WTC11 (cell line): ENCODE results near the gene PAOX. TPM values are rescaled to one million over a fixed set of nuclear protein-coding genes. Genes with fewer than 3 reads are reported as not detected.

ENCODE experiments used
- ATAC-seq: fragments of 200-7000 bp; cut with Tn5 transposase; 2 replicates; pipeline ENCODE4 v1.10.0; 2021; ENCODE audit warnings: mild to moderate bottlenecking, moderate library complexity
- CTCF ChIA-PET: fragments of 300-600 bp; sonication (Branson Sonifier 250); formaldehyde crosslinking; loops from one replicate; lab custom pipeline; 2021; ENCODE audit warnings: antibody characterized with exemption; lab: Charles Lee
- POLR2A ChIA-PET: fragments of 350-600 bp; sonication (Branson Sonifier 250); formaldehyde crosslinking; loops from one replicate; lab custom pipeline; 2021; ENCODE audit warnings: antibody characterized with exemption; lab: Charles Lee
- DNase-seq: peaks from one replicate; pipeline ENCODE4 v3.0.0; 2021; ENCODE audit warnings: low spot score
- H3K27ac Mint-ChIP-seq: 2 replicates; pipeline ENCODE4 v1.8.0; 2021; ENCODE audit warnings: mixed read lengths
- H3K27me3 Mint-ChIP-seq: 2 replicates; pipeline ENCODE4 v1.8.0; 2021; ENCODE audit warnings: low read depth, mild to moderate bottlenecking, moderate library complexity, mixed read lengths
- H3K36me3 Mint-ChIP-seq: 2 replicates; pipeline ENCODE4 v1.8.0; 2021; ENCODE audit warnings: mixed read lengths
- H3K4me1 Mint-ChIP-seq: 2 replicates; pipeline ENCODE4 v1.8.0; 2022; ENCODE audit warnings: mixed read lengths
- H3K4me3 Mint-ChIP-seq: 2 replicates; pipeline ENCODE4 v1.8.0; 2021; ENCODE audit warnings: mild to moderate bottlenecking, moderate library complexity, mixed read lengths
- H3K9me3 Mint-ChIP-seq: 2 replicates; pipeline ENCODE4 v1.8.0; 2021; ENCODE audit warnings: mixed read lengths
- CBFB ChIP-seq: sonication (generic); formaldehyde crosslinking; IDR thresholded peaks from 2 replicates; pipeline ENCODE4 v1.8.1; 2022; ENCODE audit warnings: mild to moderate bottlenecking, low read depth, missing genetic modification reagents
- CREB1 ChIP-seq: sonication (generic); formaldehyde crosslinking; IDR thresholded peaks from 2 replicates; pipeline ENCODE4 v1.8.0; 2023; ENCODE audit warnings: mild to moderate bottlenecking, missing genetic modification reagents
- ETV6 ChIP-seq: sonication (generic); formaldehyde crosslinking; IDR thresholded peaks from 2 replicates; pipeline ENCODE4 v1.8.1; 2022; ENCODE audit warnings: mild to moderate bottlenecking, missing genetic modification reagents
- FOXK1 ChIP-seq: sonication (generic); formaldehyde crosslinking; IDR thresholded peaks from 2 replicates; pipeline ENCODE4 v1.8.0; 2022; ENCODE audit warnings: mild to moderate bottlenecking, moderate library complexity, missing genetic modification reagents
- FOXP1 ChIP-seq: sonication (generic); formaldehyde crosslinking; IDR thresholded peaks from 2 replicates; pipeline ENCODE4 v1.8.0; 2022; ENCODE audit warnings: missing genetic modification reagents, mild to moderate bottlenecking, moderate library complexity, borderline replicate concordance
- GRHL2 ChIP-seq: fragments of 250-450 bp; sonication (Bioruptor Pico); IDR thresholded peaks from 2 replicates; pipeline ENCODE4 v1.8.0; 2022; ENCODE audit warnings: mild to moderate bottlenecking, moderate library complexity; ENCODE audit not compliant: insufficient replicate concordance, severe bottlenecking
- IRF1 ChIP-seq: sonication (generic); formaldehyde crosslinking; IDR thresholded peaks from 2 replicates; pipeline ENCODE4 v1.8.0; 2023; ENCODE audit warnings: missing genetic modification reagents
- IRF2 ChIP-seq: sonication (generic); formaldehyde crosslinking; IDR thresholded peaks from 2 replicates; pipeline ENCODE4 v1.8.0; 2022; ENCODE audit warnings: low read depth, missing genetic modification reagents, borderline replicate concordance
- JAZF1 ChIP-seq: fragments of 250-450 bp; sonication (Bioruptor Pico); IDR thresholded peaks from 2 replicates; pipeline ENCODE4 v1.9.0; 2021; ENCODE audit warnings: moderate library complexity, mild to moderate bottlenecking, inconsistent platforms
- MXD4 ChIP-seq: fragments of 250-450 bp; sonication (Bioruptor Pico); IDR thresholded peaks from 2 replicates; pipeline ENCODE4 v1.8.0; 2021; ENCODE audit warnings: mild to moderate bottlenecking, moderate library complexity, borderline replicate concordance
- NR1H2 ChIP-seq: sonication (generic); formaldehyde crosslinking; IDR thresholded peaks from 2 replicates; pipeline ENCODE4 v1.9.0; 2021; ENCODE audit warnings: mild to moderate bottlenecking, moderate library complexity, missing genetic modification reagents
- RORB ChIP-seq: fragments of 250-450 bp; sonication (Bioruptor Pico); IDR thresholded peaks from 2 replicates; pipeline ENCODE4 v1.9.0; 2021; ENCODE audit warnings: mild to moderate bottlenecking
- SP1 ChIP-seq: sonication (generic); formaldehyde crosslinking; conservative IDR thresholded peaks from 2 replicates; pipeline ENCODE4 v1.8.1; 2022; ENCODE audit warnings: missing genetic modification reagents
- USF2 ChIP-seq: sonication (generic); formaldehyde crosslinking; IDR thresholded peaks from 2 replicates; pipeline ENCODE4 v1.8.1; 2023; ENCODE audit warnings: mild to moderate bottlenecking, missing genetic modification reagents, moderate library complexity
- total RNA-seq: library from RNA; stranded (reverse); gene quantifications from 3 replicates; pipeline ENCODE4 v1.2.3, GENCODE V29; 2021
- TF ChIP-seq, protein P1 (sequence below): sonication (generic); formaldehyde crosslinking; IDR thresholded peaks from 2 replicates; pipeline ENCODE4 v1.8.0; 2023; ENCODE audit warnings: missing genetic modification reagents, mild to moderate bottlenecking, borderline replicate concordance
- TF ChIP-seq, protein P2 (sequence below): sonication (generic); formaldehyde crosslinking; IDR thresholded peaks from 2 replicates; pipeline ENCODE4 v1.8.0; 2022; ENCODE audit warnings: mild to moderate bottlenecking, missing genetic modification reagents
- TF ChIP-seq, protein P3 (sequence below): sonication (generic); formaldehyde crosslinking; IDR thresholded peaks from 2 replicates; pipeline ENCODE4 v1.8.0; 2022; ENCODE audit warnings: mild to moderate bottlenecking, missing genetic modification reagents
- TF ChIP-seq, protein P4 (sequence below): fragments of 250-450 bp; sonication (Bioruptor Pico); IDR thresholded peaks from 2 replicates; pipeline ENCODE4 v1.9.0; 2021; ENCODE audit warnings: mild to moderate bottlenecking
- TF ChIP-seq, protein P5 (sequence below): sonication (generic); formaldehyde crosslinking; IDR thresholded peaks from 2 replicates; pipeline ENCODE4 v1.8.1; 2022; ENCODE audit warnings: mild to moderate bottlenecking, moderate library complexity, missing genetic modification reagents

PAOX gene
- total RNA-seq, 1 experiment from 2014 or later, result 3.6 TPM

- TF ChIP-seq, protein P1, sequence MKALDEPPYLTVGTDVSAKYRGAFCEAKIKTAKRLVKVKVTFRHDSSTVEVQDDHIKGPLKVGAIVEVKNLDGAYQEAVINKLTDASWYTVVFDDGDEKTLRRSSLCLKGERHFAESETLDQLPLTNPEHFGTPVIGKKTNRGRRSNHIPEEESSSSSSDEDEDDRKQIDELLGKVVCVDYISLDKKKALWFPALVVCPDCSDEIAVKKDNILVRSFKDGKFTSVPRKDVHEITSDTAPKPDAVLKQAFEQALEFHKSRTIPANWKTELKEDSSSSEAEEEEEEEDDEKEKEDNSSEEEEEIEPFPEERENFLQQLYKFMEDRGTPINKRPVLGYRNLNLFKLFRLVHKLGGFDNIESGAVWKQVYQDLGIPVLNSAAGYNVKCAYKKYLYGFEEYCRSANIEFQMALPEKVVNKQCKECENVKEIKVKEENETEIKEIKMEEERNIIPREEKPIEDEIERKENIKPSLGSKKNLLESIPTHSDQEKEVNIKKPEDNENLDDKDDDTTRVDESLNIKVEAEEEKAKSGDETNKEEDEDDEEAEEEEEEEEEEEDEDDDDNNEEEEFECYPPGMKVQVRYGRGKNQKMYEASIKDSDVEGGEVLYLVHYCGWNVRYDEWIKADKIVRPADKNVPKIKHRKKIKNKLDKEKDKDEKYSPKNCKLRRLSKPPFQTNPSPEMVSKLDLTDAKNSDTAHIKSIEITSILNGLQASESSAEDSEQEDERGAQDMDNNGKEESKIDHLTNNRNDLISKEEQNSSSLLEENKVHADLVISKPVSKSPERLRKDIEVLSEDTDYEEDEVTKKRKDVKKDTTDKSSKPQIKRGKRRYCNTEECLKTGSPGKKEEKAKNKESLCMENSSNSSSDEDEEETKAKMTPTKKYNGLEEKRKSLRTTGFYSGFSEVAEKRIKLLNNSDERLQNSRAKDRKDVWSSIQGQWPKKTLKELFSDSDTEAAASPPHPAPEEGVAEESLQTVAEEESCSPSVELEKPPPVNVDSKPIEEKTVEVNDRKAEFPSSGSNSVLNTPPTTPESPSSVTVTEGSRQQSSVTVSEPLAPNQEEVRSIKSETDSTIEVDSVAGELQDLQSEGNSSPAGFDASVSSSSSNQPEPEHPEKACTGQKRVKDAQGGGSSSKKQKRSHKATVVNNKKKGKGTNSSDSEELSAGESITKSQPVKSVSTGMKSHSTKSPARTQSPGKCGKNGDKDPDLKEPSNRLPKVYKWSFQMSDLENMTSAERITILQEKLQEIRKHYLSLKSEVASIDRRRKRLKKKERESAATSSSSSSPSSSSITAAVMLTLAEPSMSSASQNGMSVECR (CRISPR knock-in tag), result no peak
Observed at GRCh38 chr10:133372507-133372906, 6.6 kb upstream of the PAOX start (continued).

DNA sequence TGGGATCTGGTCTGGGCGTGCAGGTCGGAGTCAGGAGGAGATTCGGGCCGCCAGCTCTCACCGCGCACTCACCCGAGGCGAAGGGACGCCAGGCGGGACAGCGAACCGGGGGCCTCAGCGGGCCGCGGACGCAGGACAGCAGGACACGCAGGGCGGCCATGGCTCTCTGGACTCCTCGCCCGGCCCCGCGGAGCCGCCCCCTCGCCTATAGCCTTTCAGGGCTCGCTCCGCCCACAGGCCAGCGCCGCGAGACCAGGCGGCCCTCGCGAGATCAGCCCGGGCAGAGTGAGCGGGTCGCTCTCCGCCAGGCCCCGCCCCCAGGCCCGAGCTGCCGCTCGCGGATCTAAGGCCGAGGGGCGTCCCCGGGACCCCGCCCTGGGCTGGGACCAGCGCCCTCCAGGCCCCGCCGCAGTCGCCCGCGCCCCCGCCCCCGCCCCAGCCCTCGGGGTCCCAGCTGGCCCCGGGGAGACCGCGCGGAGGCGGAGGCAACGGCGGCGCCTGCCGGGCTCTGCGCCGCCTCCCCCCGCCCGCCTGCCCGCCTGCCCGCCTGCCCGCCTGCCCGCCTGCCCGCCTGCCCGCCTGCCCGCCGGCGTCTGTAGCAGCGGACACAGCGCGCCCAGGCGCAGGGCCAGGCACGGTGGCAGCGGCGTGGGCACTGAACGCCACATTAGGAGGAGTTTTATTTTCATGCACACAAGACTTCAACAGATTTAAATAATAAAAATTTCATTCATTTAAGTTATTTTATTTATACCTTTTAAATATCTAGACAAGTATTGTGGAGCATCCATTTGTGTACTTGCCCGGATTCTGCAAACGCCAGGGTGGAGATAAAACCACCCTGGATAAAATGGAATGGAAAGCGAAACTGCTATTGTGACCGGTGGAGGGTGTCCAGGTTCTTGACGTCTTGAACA, 5.6 kb upstream of the PAOX start, which contains the start of gene ECHS1:
ECHS1 (minus strand) TSS at position 181 of the 917 bp plus-strand sequence; CDS start at position 160, 21 bp downstream.
- Mint-ChIP-seq H3K27ac (0 out of 2 replicates have a peak within 1 kb of the TSS, but pooled peaks have one; percentile 49), H3K4me1 (peaks cover 2% of the 10 kb centered on the region; the same call in 1 of the 2 replicates), H3K27me3 (peaks cover 47% of the 10 kb centered on the region), H3K9me3 (no peaks in the 10 kb centered on the region), H3K4me3 (peak within 1 kb of the TSS; percentile 85), H3K36me3 (peaks cover 18% of the 10 kb centered on the region; the same call in 1 of the 2 replicates)
- DNase-seq (peak; percentile 97), ATAC-seq (peak; percentile 98)
- POLR2A ChIA-PET, result interaction anchor here (0.7 to 1.0 kb wide), 3 partner anchors 12 to 20 kb away, joined by 3 read pairs; partner anchors contain the start of gene FUOM
- CTCF ChIA-PET, result interaction anchor here (1.6 kb wide), 1 partner anchor 44 kb away, joined by 7 read pairs; no protein-coding TSS in a partner anchor
- 0 out of 2 replicates have a peak, but pooled peaks have one; percentile 11 for TF ChIP-seq FOXK1 (CRISPR knock-in tag)
- TF ChIP-seq, protein P2, sequence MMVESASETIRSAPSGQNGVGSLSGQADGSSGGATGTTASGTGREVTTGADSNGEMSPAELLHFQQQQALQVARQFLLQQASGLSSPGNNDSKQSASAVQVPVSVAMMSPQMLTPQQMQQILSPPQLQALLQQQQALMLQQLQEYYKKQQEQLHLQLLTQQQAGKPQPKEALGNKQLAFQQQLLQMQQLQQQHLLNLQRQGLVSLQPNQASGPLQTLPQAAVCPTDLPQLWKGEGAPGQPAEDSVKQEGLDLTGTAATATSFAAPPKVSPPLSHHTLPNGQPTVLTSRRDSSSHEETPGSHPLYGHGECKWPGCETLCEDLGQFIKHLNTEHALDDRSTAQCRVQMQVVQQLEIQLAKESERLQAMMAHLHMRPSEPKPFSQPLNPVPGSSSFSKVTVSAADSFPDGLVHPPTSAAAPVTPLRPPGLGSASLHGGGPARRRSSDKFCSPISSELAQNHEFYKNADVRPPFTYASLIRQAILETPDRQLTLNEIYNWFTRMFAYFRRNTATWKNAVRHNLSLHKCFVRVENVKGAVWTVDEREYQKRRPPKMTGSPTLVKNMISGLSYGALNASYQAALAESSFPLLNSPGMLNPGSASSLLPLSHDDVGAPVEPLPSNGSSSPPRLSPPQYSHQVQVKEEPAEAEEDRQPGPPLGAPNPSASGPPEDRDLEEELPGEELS, result peak; percentile 59; the same call in 1 of the 2 replicates
- TF ChIP-seq SP1 (CRISPR knock-in tag), result peak; percentile 90
- TF ChIP-seq RORB (CRISPR knock-in tag), result no peak
- no peak for TF ChIP-seq IRF1 (CRISPR knock-in tag)
- no peak for TF ChIP-seq JAZF1
- TF ChIP-seq, protein P3, sequence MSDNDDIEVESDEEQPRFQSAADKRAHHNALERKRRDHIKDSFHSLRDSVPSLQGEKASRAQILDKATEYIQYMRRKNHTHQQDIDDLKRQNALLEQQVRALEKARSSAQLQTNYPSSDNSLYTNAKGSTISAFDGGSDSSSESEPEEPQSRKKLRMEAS (CRISPR knock-in tag), result peak; percentile 49; the same call in 1 of the 2 replicates
- peak; percentile 60; the same call in 1 of the 2 replicates for TF ChIP-seq CBFB (CRISPR knock-in tag)
- TF ChIP-seq USF2 (CRISPR knock-in tag), result peak; percentile 6; the same call in 1 of the 2 replicates
- peak; percentile 20; the same call in 1 of the 2 replicates for TF ChIP-seq FOXP1
- TF ChIP-seq, protein P4, sequence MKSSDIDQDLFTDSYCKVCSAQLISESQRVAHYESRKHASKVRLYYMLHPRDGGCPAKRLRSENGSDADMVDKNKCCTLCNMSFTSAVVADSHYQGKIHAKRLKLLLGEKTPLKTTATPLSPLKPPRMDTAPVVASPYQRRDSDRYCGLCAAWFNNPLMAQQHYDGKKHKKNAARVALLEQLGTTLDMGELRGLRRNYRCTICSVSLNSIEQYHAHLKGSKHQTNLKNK (CRISPR knock-in tag), result no peak
- TF ChIP-seq ETV6 (CRISPR knock-in tag), result no peak
- TF ChIP-seq CREB1 (CRISPR knock-in tag), result no peak
- TF ChIP-seq NR1H2 (CRISPR knock-in tag), result no peak
- no peak for TF ChIP-seq GRHL2 (CRISPR knock-in tag)
- TF ChIP-seq, protein P1 (CRISPR knock-in tag), result peak; percentile 42; the same call in 1 of the 2 replicates
- no peak for TF ChIP-seq IRF2
- TF ChIP-seq, protein P5, sequence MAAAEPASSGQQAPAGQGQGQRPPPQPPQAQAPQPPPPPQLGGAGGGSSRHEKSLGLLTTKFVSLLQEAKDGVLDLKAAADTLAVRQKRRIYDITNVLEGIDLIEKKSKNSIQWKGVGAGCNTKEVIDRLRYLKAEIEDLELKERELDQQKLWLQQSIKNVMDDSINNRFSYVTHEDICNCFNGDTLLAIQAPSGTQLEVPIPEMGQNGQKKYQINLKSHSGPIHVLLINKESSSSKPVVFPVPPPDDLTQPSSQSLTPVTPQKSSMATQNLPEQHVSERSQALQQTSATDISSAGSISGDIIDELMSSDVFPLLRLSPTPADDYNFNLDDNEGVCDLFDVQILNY, result no peak
- TF ChIP-seq MXD4 (CRISPR knock-in tag), result no peak
